Motor neuron (in vitro differentiated cells): ENCODE data around the gene PAX4. TPM values are rescaled to one million over a fixed set of nuclear protein-coding genes. Genes with fewer than 3 reads are reported as not detected.

ENCODE experiments used
- ATAC-seq, 8 experiments: fragments of 200-7000 bp; cut with Tn5 transposase; replicated peaks in 6 of 8; 2 replicates each; pipeline ENCODE4 v1.8.0; 2021; ENCODE audit warnings: mild to moderate bottlenecking in 8 of 8, moderate library complexity in 8 of 8
- H3K27ac ChIP-seq, 2 donors: fragments of 250-450 bp; sonication (Bioruptor Pico); 2 replicates each; pipeline ENCODE4 v1.9.0; 2021; ENCODE audit warnings: antibody characterized with exemption in 2 of 2, mild to moderate bottlenecking in 2 of 2, moderate library complexity in 1 of 2
- H3K4me1 ChIP-seq, 2 donors: fragments of 250-450 bp; sonication (Bioruptor Pico); replicated peaks in 1 of 2; 2 replicates each; pipeline ENCODE4 v1.6.1; 2021; ENCODE audit warnings: antibody characterized with exemption in 2 of 2, mild to moderate bottlenecking in 2 of 2, moderate library complexity in 1 of 2
- H3K4me3 ChIP-seq, 5 donors: fragments of 250-450 bp; sonication (Bioruptor Pico); 2 replicates each; pipeline ENCODE4 v1.9.0; 2021; ENCODE audit warnings: antibody characterized with exemption in 5 of 5, mild to moderate bottlenecking in 5 of 5, moderate library complexity in 4 of 5
- WGBS, 10 experiments: fragments of 450-650 bp; shearing (Covaris generic); methylation state at CpG; one replicate each; pipeline ENCODE4 v1.0.0; 2022; 5-methylcytosine and 5-hydroxymethylcytosine counted together
- in situ Hi-C, 9 experiments: fragments of 400-800 bp; cut with MboI; loops; one replicate each; pipeline ENCODE4 v1.15.0; 2021; ENCODE audit warnings: low sequenced_read_pairs in 9 of 9, low pct_unique_long_range_greater_than_20kb in 2 of 9; ENCODE audit not compliant: unreplicated experiment in 9 of 9
- total RNA-seq, 8 experiments: library from RNA; unstranded; fragments of 300-600 nt; gene quantifications; 2 replicates each; pipeline versions ENCODE4 v1.2.3 to v1.2.4, GENCODE V29; 2022

Gene PAX4, protein sequence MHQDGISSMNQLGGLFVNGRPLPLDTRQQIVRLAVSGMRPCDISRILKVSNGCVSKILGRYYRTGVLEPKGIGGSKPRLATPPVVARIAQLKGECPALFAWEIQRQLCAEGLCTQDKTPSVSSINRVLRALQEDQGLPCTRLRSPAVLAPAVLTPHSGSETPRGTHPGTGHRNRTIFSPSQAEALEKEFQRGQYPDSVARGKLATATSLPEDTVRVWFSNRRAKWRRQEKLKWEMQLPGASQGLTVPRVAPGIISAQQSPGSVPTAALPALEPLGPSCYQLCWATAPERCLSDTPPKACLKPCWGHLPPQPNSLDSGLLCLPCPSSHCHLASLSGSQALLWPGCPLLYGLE
- total RNA-seq = under 1 TPM in 2 of 8 experiments, not detected in 6; 0.21 to 0.33 TPM

GRCh38 chr7:127618042-127618441, at the start of gene PAX4:
Gene PAX4, minus strand, starts transcription at chr7:127618142. Its CDS starts 2,214 bp downstream, at chr7:127615928.
- no peak for ATAC-seq
- 0 to 100% (median 71%) methylated on average over 1 of the region's 2 CpGs; no CpG with 5 or more reads in 5 of the 10 experiments for WGBS, 10 experiments
- in situ Hi-C loops = no loop called here
- Histone ChIP-seq H3K4me3 (no peak within 1 kb of the TSS), H3K4me1 (no peaks in the 10 kb centered on the region), H3K27ac (no peak within 1 kb of the TSS)

GRCh38 chr7:127667017-127667670, 49.2 kb upstream of the PAX4 start:
- H3K4me1 ChIP-seq = peaks cover 4% of the 10 kb centered on the region in 2 donors
- 10 to 85% (median 68%) methylated on average over 1 to 3 of the region's 3 CpGs for WGBS, 10 experiments
- peak in 3 of 8 experiments; percentile 16 to 49 (median 38) for ATAC-seq
- in situ Hi-C loops = no loop called here
- no peak overlapping the region for H3K27ac ChIP-seq
- no peak overlapping the region for H3K4me3 ChIP-seq

- no peak overlapping the region for H3K4me3 ChIP-seq
- ATAC-seq = no peak
- no peak overlapping the region for H3K27ac ChIP-seq
- peaks cover 4% of the 10 kb centered on the region in 2 donors for H3K4me1 ChIP-seq
- in situ Hi-C loops = no loop called here
- WGBS, 10 experiments = 31 to 100% (median 89%) methylated on average over 1 to 4 of the region's 4 CpGs; no CpG with 5 or more reads in 3 of the 10 experiments
These were observed 48.7 kb upstream of the PAX4 start for GRCh38 chr7:127666602-127667001.

DNA sequence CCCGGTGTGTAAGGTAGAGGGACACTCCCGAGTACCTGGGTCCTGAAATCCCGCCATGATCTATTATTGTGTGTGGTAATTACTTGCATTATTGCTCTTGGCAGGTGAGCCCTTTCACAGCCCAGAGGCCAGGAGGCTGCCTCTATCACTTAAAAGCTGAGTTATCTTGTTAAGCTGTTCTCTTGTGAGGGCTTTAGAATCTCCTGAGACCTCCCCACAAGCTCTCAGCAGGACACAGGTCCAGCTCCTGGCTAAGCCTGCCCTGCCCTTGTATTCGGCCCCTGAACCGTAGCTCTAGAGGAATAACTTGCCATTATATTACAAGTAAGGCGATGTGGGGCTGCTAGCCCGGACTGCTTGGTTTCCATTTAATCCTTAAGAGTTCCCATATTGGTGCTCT, 48.0 kb upstream of the PAX4 start:
- H3K4me3 ChIP-seq = no peak overlapping the region
- WGBS, 10 experiments = 40 to 100% (median 75%) methylated on average over 1 to 7 of the region's 7 CpGs; no CpG with 5 or more reads in 1 of the 10 experiments
- H3K27ac ChIP-seq = no peak overlapping the region
- H3K4me1 ChIP-seq = peaks cover 4% of the 10 kb centered on the region in 2 donors
- in situ Hi-C loops = no loop called here
- no peak for ATAC-seq

GRCh38 chr7:127658970-127659630, 41.2 kb upstream of the PAX4 start:
- no peak for ATAC-seq
- no peak overlapping the region for H3K4me3 ChIP-seq
- in situ Hi-C loops = no loop called here
- peaks cover 6 to 13% of the 10 kb centered on the region in 2 donors for H3K4me1 ChIP-seq
- no peak overlapping the region for H3K27ac ChIP-seq
- WGBS, 10 experiments = 61 to 100% (median 95%) methylated on average over 1 to 3 of the region's 3 CpGs

- H3K4me1 ChIP-seq = peaks cover 19 to 26% of the 10 kb centered on the region in 2 donors
- in situ Hi-C loops = no loop called here
- WGBS, 10 experiments = 40 to 100% (median 100%) methylated on average over 1 to 3 of the region's 3 CpGs; no CpG with 5 or more reads in 4 of the 10 experiments
- no peak for ATAC-seq
- no peak overlapping the region for H3K27ac ChIP-seq
- no peak overlapping the region for H3K4me3 ChIP-seq
These were observed 39.6 kb upstream of the PAX4 start for GRCh38 chr7:127657500-127657899.

DNA sequence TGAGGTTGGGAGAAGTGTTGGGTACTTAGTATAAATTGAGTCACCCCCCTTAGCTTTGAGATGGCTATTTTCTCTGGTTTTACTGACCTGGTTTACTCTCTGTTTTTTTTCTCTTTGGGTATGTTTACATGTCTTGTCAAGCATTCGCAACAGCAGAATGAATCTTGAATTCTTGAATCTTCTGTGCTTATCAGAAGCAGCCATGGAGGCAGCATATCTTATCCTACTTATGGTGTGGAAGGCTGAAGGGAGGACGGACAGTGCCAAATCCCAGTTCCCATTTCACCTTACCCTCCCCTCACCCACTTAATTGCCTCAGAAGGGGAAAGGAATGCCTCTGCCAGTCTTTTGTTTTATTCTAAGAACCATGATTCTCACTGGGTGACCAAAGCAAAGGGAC, 37.8 kb upstream of the PAX4 start:
- ATAC-seq = no peak
- H3K27ac ChIP-seq = no peak overlapping the region
- in situ Hi-C loops = no loop called here
- 71 to 100% (median 95%) methylated on average over 1 to 2 of the region's 2 CpGs; no CpG with 5 or more reads in 2 of the 10 experiments for WGBS, 10 experiments
- H3K4me1 ChIP-seq = peaks cover 27 to 31% of the 10 kb centered on the region in 2 donors
- no peak overlapping the region for H3K4me3 ChIP-seq

GRCh38 chr7:127654404-127655394, 36.8 kb upstream of the PAX4 start:
- in situ Hi-C loops = no loop called here
- Histone ChIP-seq H3K4me1 (peaks cover 27 to 32% of the 10 kb centered on the region in 2 donors), H3K4me3 (peak overlapping the region in 4 of 5 donors; percentile 3 to 85 (median 78)), H3K27ac (no peak overlapping the region)
- 29 to 83% (median 74%) methylated on average over 1 to 5 of the region's 5 CpGs; no CpG with 5 or more reads in 1 of the 10 experiments for WGBS, 10 experiments
- ATAC-seq = peak in 3 of 8 experiments; percentile 4 to 7 (median 5)

GRCh38 chr7:127653396-127653795, 35.5 kb upstream of the PAX4 start:
- no peak for ATAC-seq
- Histone ChIP-seq H3K4me1 (peaks cover 32 to 34% of the 10 kb centered on the region in 2 donors), H3K27ac (no peak overlapping the region), H3K4me3 (peak overlapping the region; percentile 75 to 92 (median 80))
- in situ Hi-C loops = no loop called here
- WGBS, 10 experiments = 55 to 100% (median 80%) methylated on average over 1 to 4 of the region's 4 CpGs; no CpG with 5 or more reads in 1 of the 10 experiments

GRCh38 chr7:127652333-127653248, 34.6 kb upstream of the PAX4 start:
- peak overlapping the region; percentile 75 to 92 (median 80) for H3K4me3 ChIP-seq
- WGBS, 10 experiments = 0 to 10% (median 2%) methylated on average over 1 to 22 of the region's 38 CpGs
- peak overlapping the region; percentile 89 to 95 for H3K27ac ChIP-seq
- peak in 2 of 8 experiments; percentile 25 to 30 for ATAC-seq
- H3K4me1 ChIP-seq = peaks cover 32 to 34% of the 10 kb centered on the region in 2 donors
- in situ Hi-C loops = no loop called here

DNA sequence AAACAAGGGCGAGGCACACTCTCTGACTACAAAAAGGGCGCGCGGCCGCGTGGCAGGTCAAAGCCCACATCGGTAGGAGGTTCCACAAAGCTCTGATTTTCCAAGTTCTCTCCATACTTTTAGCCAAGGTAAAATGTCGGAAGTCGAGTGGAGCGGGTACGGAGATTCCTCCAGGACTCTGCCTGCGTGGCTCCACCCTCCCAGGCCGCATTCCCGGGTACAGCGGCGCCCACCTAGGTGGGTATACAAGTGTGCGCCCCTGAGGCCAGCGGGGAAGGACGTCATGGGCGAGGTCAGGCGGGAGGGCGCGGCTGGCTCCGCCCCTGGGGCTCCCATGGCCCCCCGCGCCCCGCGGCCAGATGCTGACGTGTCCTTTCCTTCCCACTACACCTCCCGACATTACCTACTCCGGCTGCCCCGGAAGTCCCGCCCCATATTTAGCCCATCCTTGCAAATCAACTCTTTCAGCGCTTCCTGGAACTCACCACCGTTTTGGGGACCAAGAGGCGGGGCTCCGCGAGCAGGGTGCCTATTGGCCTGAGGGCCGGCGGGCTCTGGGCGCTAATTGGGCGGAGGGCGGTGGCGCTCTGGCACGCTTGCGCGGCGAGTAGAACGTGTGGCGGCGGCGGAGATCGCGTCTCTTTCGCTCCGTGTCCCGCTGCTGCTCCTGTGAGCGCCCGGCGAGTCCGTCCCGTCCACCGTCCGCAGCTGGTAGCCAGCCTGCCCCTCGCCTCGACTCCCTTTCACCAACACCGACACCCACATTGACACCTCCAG, 33.8 kb upstream of the PAX4 start, which contains the start of gene SND1:
SND1 (plus strand) TSS at position 639 of the 777 bp plus-strand sequence. CDS start 180 bp downstream, outside the sequence.
- Histone ChIP-seq H3K4me3 (peak within 1 kb of the TSS; percentile 75 to 92 (median 80)), H3K4me1 (peaks cover 32 to 34% of the 10 kb centered on the region in 2 donors), H3K27ac (peak within 1 kb of the TSS; percentile 95 to 97)
- peak; percentile 87 to 94 (median 92) for ATAC-seq
- 0% methylated on average over 1 to 7 of the region's 67 CpGs; no CpG with 5 or more reads in 4 of the 10 experiments for WGBS, 10 experiments
- in situ Hi-C loops = no loop called here
